CD4-positive, alpha-beta T cell (primary cell): Measurements from ENCODE around the gene MRGPRD. TPM values are rescaled to one million over a fixed set of nuclear protein-coding genes. Genes with fewer than 3 reads are reported as not detected.

Experiments
- ATAC-seq: fragments of 200-7000 bp; cut with Tn5 transposase; one replicate; pipeline ENCODE4 v1.10.0; 2022; ENCODE audit warnings: mild to moderate bottlenecking; ENCODE audit not compliant: poor library complexity
- CTCF ChIA-PET: fragments of 350-600 bp; sonication (Branson Sonifier 250); formaldehyde crosslinking; loops from one replicate; lab custom pipeline; 2021; ENCODE audit warnings: antibody characterized with exemption, inconsistent platforms; lab: Charles Lee
- POLR2A ChIA-PET: fragments of 350-600 bp; sonication (Branson Sonifier 250); formaldehyde crosslinking; loops from one replicate; lab custom pipeline; 2021; ENCODE audit warnings: antibody characterized with exemption, inconsistent platforms; lab: Charles Lee
- DNase-seq, 14 experiments: peaks; one replicate each; pipeline ENCODE4 v3.0.0-alpha.2; 2013 to 2020; ENCODE audit warnings: mixed read lengths in 2 of 14
- H3K27ac ChIP-seq, 2 donors: one replicate each; pipeline versions ENCODE4 v1.5.1 to v1.7.0; 2013; ENCODE audit warnings: low read length in 2 of 2, low read depth in 1 of 2, mild to moderate bottlenecking in 1 of 2
- H3K27me3 ChIP-seq, 2 experiments: 1 replicate in 1 of 2; 2 replicates in 1 of 2; pipeline versions ENCODE4 v1.6.1 to v1.7.0; 2013; ENCODE audit warnings: low read length in 2 of 2, control low read depth in 1 of 2, mild to moderate bottlenecking in 1 of 2, moderate library complexity in 1 of 2; ENCODE audit not compliant: insufficient read depth in 2 of 2, control insufficient read depth in 1 of 2
- H3K36me3 ChIP-seq: one replicate; pipeline ENCODE4 v1.6.1; 2013; ENCODE audit warnings: low read length, control low read depth; ENCODE audit not compliant: insufficient read depth
- H3K4me1 ChIP-seq: one replicate; pipeline ENCODE4 v1.6.1; 2013; ENCODE audit warnings: low read length, control low read depth; ENCODE audit not compliant: insufficient read depth
- H3K4me3 ChIP-seq: one replicate; pipeline ENCODE4 v1.5.1; 2013; ENCODE audit warnings: mild to moderate bottlenecking, low read length, moderate library complexity
- H3K9me3 ChIP-seq, 2 experiments: 1 replicate in 1 of 2; 2 replicates in 1 of 2; pipeline versions ENCODE4 v1.6.1 to v1.7.0; 2013; ENCODE audit warnings: low read length in 2 of 2, mild to moderate bottlenecking in 2 of 2, control low read depth in 1 of 2, moderate library complexity in 1 of 2; ENCODE audit not compliant: control insufficient read depth in 1 of 2, insufficient read depth in 1 of 2
- H3K27ac Mint-ChIP-seq: one replicate; pipeline ENCODE4 v1.8.0; 2020; ENCODE audit warnings: mixed read lengths
- H3K27me3 Mint-ChIP-seq: one replicate; pipeline ENCODE4 v1.8.0; 2021; ENCODE audit warnings: mixed read lengths
- H3K36me3 Mint-ChIP-seq: one replicate; pipeline ENCODE4 v1.8.0; 2021; ENCODE audit warnings: low read depth, mixed read lengths
- H3K4me1 Mint-ChIP-seq: one replicate; pipeline ENCODE4 v1.8.0; 2021; ENCODE audit warnings: low read depth, mixed read lengths
- H3K4me3 Mint-ChIP-seq: one replicate; pipeline ENCODE4 v1.8.0; 2020; ENCODE audit warnings: mild to moderate bottlenecking, mixed read lengths
- H3K9me3 Mint-ChIP-seq: one replicate; pipeline ENCODE4 v1.8.0; 2020; ENCODE audit warnings: mixed read lengths
- CTCF ChIP-seq: fragments of 200-600 bp; IDR thresholded peaks from one replicate; pipeline ENCODE4 v1.8.0; 2022; ENCODE audit warnings: antibody characterized with exemption, mild to moderate bottlenecking
- intact Hi-C, 2 experiments: fragments of 100-400 bp; cut with DNase I in 1 of 2; cut with micrococcal nuclease in 1 of 2; formaldehyde crosslinking; loops; one replicate each; pipeline versions ENCODE4 v1.15.1 to v1.9.0; 2023 to 2025; cut with DNase I, micrococcal nuclease
- total RNA-seq, 174 experiments: library from RNA in 2 of 174; stranded (reverse) in 2 of 174; gene quantifications; one replicate each; pipeline ENCODE4 v1.2.3 and lab custom pipeline; 2021 to 2026

Gene MRGPRD
- total RNA-seq, 2 experiments from 2014 or later, result not detected

- H3K9me3 Mint-ChIP-seq, result no peaks in the 10 kb centered on the region
- H3K36me3 Mint-ChIP-seq, result peaks cover 65% of the 10 kb centered on the region
- ATAC-seq, result no peak
- no peaks in the 10 kb centered on the region for H3K4me1 ChIP-seq
- intact Hi-C loops, result no loop called here
- peaks cover 80% of the 10 kb centered on the region for H3K36me3 ChIP-seq
- H3K27me3 Mint-ChIP-seq, result no peaks in the 10 kb centered on the region
- CTCF ChIA-PET, result no interaction called here
- H3K9me3 ChIP-seq, result no peaks in the 10 kb centered on the region
- POLR2A ChIA-PET, result no interaction called here
- no peak overlapping the region for H3K4me3 ChIP-seq
- no peak for TF ChIP-seq CTCF
- H3K4me1 Mint-ChIP-seq, result no peaks in the 10 kb centered on the region
- H3K4me3 Mint-ChIP-seq, result no peak overlapping the region
- no peak overlapping the region for H3K27ac Mint-ChIP-seq
- no peak for DNase-seq
- no peaks in the 10 kb centered on the region for H3K27me3 ChIP-seq
- no peak overlapping the region for H3K27ac ChIP-seq
Measured at GRCh38 chr11:68931911-68932310, 48.9 kb downstream of the MRGPRD start.

GRCh38 chr11:68930991-68931855 is 49.6 kb downstream of the MRGPRD start:
- H3K4me1 ChIP-seq, result no peaks in the 10 kb centered on the region
- Mint-ChIP-seq H3K4me1 (no peaks in the 10 kb centered on the region), H3K4me3 (no peak overlapping the region), H3K36me3 (peaks cover 70% of the 10 kb centered on the region), H3K27me3 (no peaks in the 10 kb centered on the region), H3K27ac (no peak overlapping the region), H3K9me3 (no peaks in the 10 kb centered on the region)
- no peaks in the 10 kb centered on the region for H3K27me3 ChIP-seq
- no peak for TF ChIP-seq CTCF
- ChIA-PET CTCF (no interaction called here), POLR2A (no interaction called here)
- peaks cover 2 to 6% of the 10 kb centered on the region in 2 experiments for H3K9me3 ChIP-seq
- no peak overlapping the region for H3K4me3 ChIP-seq
- no peak for ATAC-seq
- H3K36me3 ChIP-seq, result peaks cover 79% of the 10 kb centered on the region
- H3K27ac ChIP-seq, result no peak overlapping the region
- no peak for DNase-seq
- intact Hi-C loops, result no loop called here

Other genes with a start within 250 kb of the MRGPRD start
- 1 to 10 TPM; 3.7 to 4.3 TPM for gene TESMIN, start 229.5 kb downstream of the MRGPRD start, total RNA-seq
- 10 to 100 TPM; 11.3 to 13.2 TPM for gene CPT1A, start 139.1 kb downstream of the MRGPRD start, total RNA-seq
- 10 to 100 TPM; 47.5 to 48.0 TPM for gene MRPL21, start 77.2 kb downstream of the MRGPRD start, total RNA-seq
- gene IGHMBP2, start 77.1 kb downstream of the MRGPRD start, total RNA-seq, result 10 to 100 TPM; 17.5 to 18.5 TPM
- not detected for gene MRGPRF, start 32.3 kb upstream of the MRGPRD start, total RNA-seq
- gene TPCN2, start 67.9 kb upstream of the MRGPRD start, total RNA-seq, result 10 to 100 TPM; 10.2 to 11.5 TPM
- under 1 TPM; 0.08 to 0.30 TPM for gene SMIM38, start 174.9 kb upstream of the MRGPRD start, total RNA-seq